HG02763 (cell line): ENCODE measurements around the gene KPTN.

Experiments used
- ATAC-seq: cut with Tn5 transposase; IDR thresholded peaks from one replicate; pipeline ENCODE4 v1.9.1; 2021; ENCODE audit warnings: mild to moderate bottlenecking, moderate library complexity; ENCODE audit not compliant: unreplicated experiment

KPTN gene

GRCh38 chr19:47483800-47484690 is at the start of gene KPTN:
Gene KPTN, minus strand, starts transcription at chr19:47484219. Its CDS starts 59 bp downstream, at chr19:47484160.
- ATAC-seq: peak; percentile 52

GRCh38 chr19:47531640-47532387 is 47.8 kb upstream of the KPTN start:
- no peak for ATAC-seq

- no peak for ATAC-seq
Observed at GRCh38 chr19:47529018-47529742, 45.2 kb upstream of the KPTN start.

GRCh38 chr19:47526798-47527197 is 42.8 kb upstream of the KPTN start:
- no peak for ATAC-seq

- no peak for ATAC-seq
Observed at GRCh38 chr19:47523473-47523872, 39.5 kb upstream of the KPTN start.

- ATAC-seq: no peak
Observed at GRCh38 chr19:47521473-47522180, 37.6 kb upstream of the KPTN start.

- ATAC-seq: no peak
Observed at GRCh38 chr19:47520839-47521238, 36.8 kb upstream of the KPTN start.

GRCh38 chr19:47520343-47520806 is 36.4 kb upstream of the KPTN start:
- ATAC-seq: no peak

GRCh38 chr19:47518854-47519253 is 34.8 kb upstream of the KPTN start:
- ATAC-seq: no peak

GRCh38 chr19:47518139-47518538 is 34.1 kb upstream of the KPTN start:
- ATAC-seq: peak; percentile 25

GRCh38 chr19:47514869-47515588 is 31.0 kb upstream of the KPTN start, which contains the start of gene NAPA:
Gene NAPA, minus strand, starts transcription at chr19:47515063. Its CDS starts 123 bp downstream, at chr19:47514940.
- peak; percentile 84 for ATAC-seq

GRCh38 chr19:47514151-47514868 is 30.3 kb upstream of the KPTN start:
- peak; percentile 1 for ATAC-seq

- ATAC-seq: no peak
Observed at GRCh38 chr19:47512948-47513319, 28.9 kb upstream of the KPTN start.

- ATAC-seq: no peak
Observed at GRCh38 chr19:47512183-47512947, 28.3 kb upstream of the KPTN start.

- ATAC-seq: no peak
Observed at GRCh38 chr19:47511681-47512080, 27.7 kb upstream of the KPTN start.

- ATAC-seq: no peak
Observed at GRCh38 chr19:47511128-47511517, 27.1 kb upstream of the KPTN start.

GRCh38 chr19:47510516-47511127 is 26.6 kb upstream of the KPTN start:
- no peak for ATAC-seq

GRCh38 chr19:47509973-47510372 is 26.0 kb upstream of the KPTN start:
- no peak for ATAC-seq
